Activated CD4-positive, alpha-beta T cell treated with anti-CD3 and anti-CD28 coated beads for 36 hours (primary cell): ENCODE measurements around the gene SLC28A1. TPM values are rescaled to one million over a fixed set of nuclear protein-coding genes. Genes with fewer than 3 reads are reported as not detected.
A peak's percentile ranks its signal among the peaks of the same experiment; 100 is the strongest.

ENCODE experiments used
- ATAC-seq: fragments of 200-7000 bp; cut with Tn5 transposase; one replicate; pipeline ENCODE4 v1.10.0; 2021; ENCODE audit warnings: mild to moderate bottlenecking, moderate library complexity
- CTCF ChIA-PET: fragments of 350-600 bp; sonication (Branson Sonifier 250); formaldehyde crosslinking; loops from one replicate; lab custom pipeline; 2021; ENCODE audit warnings: antibody characterized with exemption; lab: Charles Lee
- POLR2A ChIA-PET: fragments of 350-600 bp; sonication (Branson Sonifier 250); formaldehyde crosslinking; loops from one replicate; lab custom pipeline; 2021; ENCODE audit warnings: antibody characterized with exemption, inconsistent platforms; lab: Charles Lee
- DNase-seq: peaks from one replicate; pipeline ENCODE4 v3.0.0-alpha.2; 2020
- H3K27ac Mint-ChIP-seq: one replicate; pipeline ENCODE4 v1.8.0; 2021; ENCODE audit warnings: mixed read lengths
- H3K27me3 Mint-ChIP-seq: one replicate; pipeline ENCODE4 v1.8.0; 2021; ENCODE audit warnings: mixed read lengths
- H3K36me3 Mint-ChIP-seq: one replicate; pipeline ENCODE4 v1.8.0; 2021; ENCODE audit warnings: low read depth, mixed read lengths
- H3K4me1 Mint-ChIP-seq: one replicate; pipeline ENCODE4 v1.8.0; 2021; ENCODE audit warnings: mixed read lengths
- H3K4me3 Mint-ChIP-seq: one replicate; pipeline ENCODE4 v1.8.0; 2021; ENCODE audit warnings: mild to moderate bottlenecking, moderate library complexity, mixed read lengths
- H3K9me3 Mint-ChIP-seq: one replicate; pipeline ENCODE4 v1.8.0; 2021; ENCODE audit warnings: low read depth, mixed read lengths
- intact Hi-C, 2 experiments: fragments of 100-400 bp; cut with DNase I in 1 of 2; cut with micrococcal nuclease in 1 of 2; formaldehyde crosslinking; loops; one replicate each; pipeline versions ENCODE4 v1.14.2 to v1.15.1; 2022 to 2024; cut with DNase I, micrococcal nuclease
- total RNA-seq, 2 experiments: library from RNA; stranded (reverse); gene quantifications; one replicate each; pipeline ENCODE4 v1.2.3, GENCODE V29; 2021

Gene SLC28A1
- total RNA-seq, 2 experiments from 2014 or later = not detected

GRCh38 chr15:84987949-84988624, 103.6 kb downstream of the SLC28A1 start:
- CTCF ChIA-PET = interaction anchor here (0.7 to 1.7 kb wide), 9 partner anchors 8 to 85 kb away, joined by 3 to 7 read pairs (median 4); no protein-coding TSS in a partner anchor
- H3K27ac Mint-ChIP-seq = peak overlapping the region; percentile 75
- ATAC-seq (peak; percentile 33), DNase-seq (no peak)
- no peaks in the 10 kb centered on the region for H3K27me3 Mint-ChIP-seq
- H3K4me3 Mint-ChIP-seq = no peak overlapping the region
- intact Hi-C loops = loop anchor here (5.0 to 10.0 kb wide), 2 partner anchors 84 to 397 kb away; partner anchors contain the start of gene AKAP13 (in 1 of the 2)
- POLR2A ChIA-PET = no interaction called here
- no peaks in the 10 kb centered on the region for H3K9me3 Mint-ChIP-seq
- peaks cover 84% of the 10 kb centered on the region for H3K4me1 Mint-ChIP-seq
- peaks cover 1% of the 10 kb centered on the region for H3K36me3 Mint-ChIP-seq

GRCh38 chr15:84988909-84989644, 104.6 kb downstream of the SLC28A1 start:
- peaks cover 77% of the 10 kb centered on the region for H3K4me1 Mint-ChIP-seq
- CTCF ChIA-PET = interaction anchor here (0.7 to 1.4 kb wide), 6 partner anchors 8 to 34 kb away, joined by 3 to 4 read pairs (median 4); no protein-coding TSS in a partner anchor
- no peak for ATAC-seq
- no peak for DNase-seq
- H3K27me3 Mint-ChIP-seq = no peaks in the 10 kb centered on the region
- peaks cover 1% of the 10 kb centered on the region for H3K36me3 Mint-ChIP-seq
- H3K9me3 Mint-ChIP-seq = no peaks in the 10 kb centered on the region
- H3K4me3 Mint-ChIP-seq = no peak overlapping the region
- H3K27ac Mint-ChIP-seq = peak overlapping the region; percentile 75
- intact Hi-C loops = loop anchor here (5.0 to 10.0 kb wide), 2 partner anchors 83 to 396 kb away; partner anchors contain the start of gene AKAP13 (in 1 of the 2)
- POLR2A ChIA-PET = interaction anchor here (0.6 kb wide), 1 partner anchor 349 kb away, joined by 6 read pairs; no protein-coding TSS in a partner anchor

- POLR2A ChIA-PET = no interaction called here
- peaks cover 68% of the 10 kb centered on the region for H3K4me1 Mint-ChIP-seq
- H3K36me3 Mint-ChIP-seq = peaks cover 1% of the 10 kb centered on the region
- H3K27ac Mint-ChIP-seq = no peak overlapping the region
- no peaks in the 10 kb centered on the region for H3K27me3 Mint-ChIP-seq
- CTCF ChIA-PET = interaction anchor here (0.6 to 1.0 kb wide), 3 partner anchors 13 to 54 kb away, joined by 3 read pairs; no protein-coding TSS in a partner anchor
- intact Hi-C loops = loop anchor here in 1 of 2 experiments (5.0 to 10.0 kb wide), 3 partner anchors 42 to 406 kb away; no protein-coding TSS in a partner anchor
- DNase-seq (no peak), ATAC-seq (no peak)
- H3K4me3 Mint-ChIP-seq = no peak overlapping the region
- no peaks in the 10 kb centered on the region for H3K9me3 Mint-ChIP-seq
These were observed 106.0 kb downstream of the SLC28A1 start for GRCh38 chr15:84990507-84990906.

- ChIA-PET POLR2A (interaction anchor here (0.6 kb wide), 1 partner anchor 385 kb away, joined by 3 read pairs; no protein-coding TSS in a partner anchor), CTCF (interaction anchor here (1.0 to 1.1 kb wide), 3 partner anchors 12 to 63 kb away, joined by 3 read pairs; no protein-coding TSS in a partner anchor)
- peaks cover 63% of the 10 kb centered on the region for H3K4me1 Mint-ChIP-seq
- ATAC-seq = no peak
- H3K4me3 Mint-ChIP-seq = no peak overlapping the region
- no peaks in the 10 kb centered on the region for H3K27me3 Mint-ChIP-seq
- no peaks in the 10 kb centered on the region for H3K9me3 Mint-ChIP-seq
- DNase-seq = no peak
- intact Hi-C loops = loop anchor here in 1 of 2 experiments (5.0 to 10.0 kb wide), 3 partner anchors 41 to 406 kb away; no protein-coding TSS in a partner anchor
- H3K36me3 Mint-ChIP-seq = peaks cover 1% of the 10 kb centered on the region
- H3K27ac Mint-ChIP-seq = no peak overlapping the region
These were observed 106.7 kb downstream of the SLC28A1 start for GRCh38 chr15:84991014-84991712.

GRCh38 chr15:84992157-84992944, 107.9 kb downstream of the SLC28A1 start:
- intact Hi-C loops = loop anchor here (1.0 to 10.0 kb wide), 4 partner anchors 11 to 408 kb away; partner anchors contain the start of gene PDE8A (in 1 of the 2)
- H3K27ac Mint-ChIP-seq = peak overlapping the region; percentile 45

More at GRCh38 chr15:84992157-84992944, 107.9 kb downstream of the SLC28A1 start:
- ChIA-PET POLR2A (interaction anchor here (1.2 kb wide), 1 partner anchor 12 kb away, joined by 4 read pairs; no protein-coding TSS in a partner anchor), CTCF (interaction anchor here (0.6 to 1.2 kb wide), 2 partner anchors 9 to 12 kb away, joined by 3 read pairs; no protein-coding TSS in a partner anchor)
- no peaks in the 10 kb centered on the region for H3K27me3 Mint-ChIP-seq
- peaks cover 1% of the 10 kb centered on the region for H3K36me3 Mint-ChIP-seq
- H3K4me3 Mint-ChIP-seq = no peak overlapping the region
- ATAC-seq (peak; percentile 89), DNase-seq (peak; percentile 72)
- H3K4me1 Mint-ChIP-seq = peaks cover 52% of the 10 kb centered on the region
- no peaks in the 10 kb centered on the region for H3K9me3 Mint-ChIP-seq

Other genes with a start within 250 kb of the SLC28A1 start
- gene WDR73, start 230.4 kb upstream of the SLC28A1 start, total RNA-seq = 10 to 100 TPM; 12.4 to 13.3 TPM
- 1 to 10 TPM; 2.7 to 4.0 TPM for gene NMB, start 226.5 kb upstream of the SLC28A1 start, total RNA-seq
- gene SEC11A, start 168.5 kb upstream of the SLC28A1 start, total RNA-seq = 100 to 1,000 TPM in 1 of 2 experiments, 10 to 100 TPM in 1; 66.6 to 111 TPM
- gene ZNF592, start 136.1 kb upstream of the SLC28A1 start, total RNA-seq = 10 to 100 TPM; 25.5 to 30.8 TPM
- gene ALPK3, start 67.3 kb upstream of the SLC28A1 start, total RNA-seq = under 1 TPM; 0.05 TPM
- 10 to 100 TPM; 21.3 to 28.7 TPM for gene PDE8A, start 97.2 kb downstream of the SLC28A1 start, total RNA-seq